Measurements from ENCODE around the gene VSTM2L. TPM values are rescaled to one million over a fixed set of nuclear protein-coding genes. Genes with fewer than 3 reads are reported as not detected.

VSTM2L gene
- polyA plus RNA-seq, 1 donor from 2014 or later: 22.1 TPM

DNA sequence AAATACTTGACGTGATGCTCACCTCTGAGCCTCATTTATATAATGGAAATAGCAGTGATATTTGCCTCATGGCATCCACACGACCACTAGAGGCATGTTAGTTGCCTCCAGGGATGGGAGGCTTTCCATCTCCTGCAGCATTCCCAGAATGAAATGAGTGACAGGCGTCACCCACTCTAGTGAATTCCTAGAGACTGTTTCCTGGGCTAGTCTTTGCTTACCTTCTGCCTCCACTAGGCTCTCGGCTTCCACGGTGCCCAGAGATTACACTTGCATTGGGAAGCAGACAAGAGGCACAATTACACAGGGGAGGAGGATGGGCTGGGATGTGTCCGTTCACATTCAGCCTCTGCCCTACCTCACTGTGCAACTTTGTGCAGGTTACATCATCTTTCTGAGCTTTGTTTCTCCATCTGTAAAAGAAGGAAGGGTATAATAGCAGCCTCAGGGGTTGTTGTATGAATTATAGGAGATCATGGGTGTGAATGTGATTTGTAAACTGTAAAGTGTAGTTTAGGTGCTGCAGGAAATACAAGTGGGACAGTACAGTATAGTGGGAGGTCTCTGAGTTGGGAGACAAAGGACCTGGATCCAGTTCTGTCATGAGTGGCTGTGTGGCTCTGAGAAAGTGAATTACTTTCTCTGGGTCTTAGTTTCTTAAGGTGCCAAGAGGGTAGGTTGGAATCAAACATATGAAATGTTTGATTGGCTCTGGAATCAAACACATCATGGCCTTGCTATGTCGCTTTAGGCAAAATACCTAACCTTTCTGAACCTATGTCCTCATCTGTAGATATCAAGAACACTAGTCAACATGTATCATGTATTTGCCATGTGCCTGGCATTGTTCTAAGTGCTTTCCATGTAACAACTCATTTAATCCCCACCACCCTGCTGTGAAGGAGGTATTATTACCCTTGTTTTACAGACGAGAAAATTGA lies 3.6 kb upstream of the VSTM2L start:
- H3K79me2 ChIP-seq (replicated peaks; ENCODE audit: insufficient read depth, low read length): no peaks in the 10 kb centered on the region
- H3K9me3 ChIP-seq (ENCODE audit: low read length): no peaks in the 10 kb centered on the region
- no peak overlapping the region for H2AFZ ChIP-seq (ENCODE audit: low read depth, low read length)
- H3K9me2 ChIP-seq (ENCODE audit: insufficient read depth, low read length): no peaks in the 10 kb centered on the region
- H3K9ac ChIP-seq (ENCODE audit: low read length): peak overlapping the region; percentile 32
- no peak overlapping the region for H3K4me2 ChIP-seq (ENCODE audit: low read length)
- H3K36me3 ChIP-seq (ENCODE audit: insufficient read depth, low read length): no peaks in the 10 kb centered on the region
- H3K27ac ChIP-seq (ENCODE audit: low read length): peak overlapping the region; percentile 42
- TF ChIP-seq MXI1 (conservative IDR thresholded peaks at IDR 0.05; ENCODE audit: poor library complexity, severe bottlenecking): no peak
- no peak for TF ChIP-seq TAF1 (IDR thresholded peaks at IDR 0.05; ENCODE audit: low read depth)
- TF ChIP-seq SMC3 (conservative IDR thresholded peaks at IDR 0.05; ENCODE audit: poor library complexity): no peak
- peak; percentile 18 for TF ChIP-seq EP300 (conservative IDR thresholded peaks at IDR 0.05; ENCODE audit: poor library complexity, severe bottlenecking)
- no peak for TF ChIP-seq EZH2 (IDR thresholded peaks at IDR 0.05; ENCODE audit: borderline replicate concordance, insufficient read depth, low read length, poor library complexity, severe bottlenecking)
- peak; percentile 28 for TF ChIP-seq POLR2AphosphoS5 (IDR thresholded peaks at IDR 0.05)
- peak; percentile 95 for TF ChIP-seq REST (IDR thresholded peaks at IDR 0.05; ENCODE audit: borderline replicate concordance)
- no peak for TF ChIP-seq RAD21 (conservative IDR thresholded peaks at IDR 0.05)
- peak; percentile 53 for TF ChIP-seq CTCF (IDR thresholded peaks at IDR 0.05; ENCODE audit: poor library complexity, severe bottlenecking)
- no peaks in the 10 kb centered on the region for H4K20me1 ChIP-seq (ENCODE audit: insufficient read depth)
- H3K27me3 ChIP-seq (ENCODE audit: insufficient read depth, low read depth, low read length): no peaks in the 10 kb centered on the region
- no peak overlapping the region for H3K4me3 ChIP-seq (ENCODE audit: low read length)
- H3F3A ChIP-seq (ENCODE audit: insufficient read depth, low read length, poor library complexity, severe bottlenecking): no peaks in the 10 kb centered on the region

GRCh38 chr20:37901240-37901639 lies 1.7 kb upstream of the VSTM2L start:
- no peak overlapping the region for H3K27ac ChIP-seq (ENCODE audit: low read length)
- TF ChIP-seq MXI1 (conservative IDR thresholded peaks at IDR 0.05; ENCODE audit: poor library complexity, severe bottlenecking) (no peak), SMC3 (conservative IDR thresholded peaks at IDR 0.05; ENCODE audit: poor library complexity) (no peak)
- no peak overlapping the region for H2AFZ ChIP-seq (ENCODE audit: low read depth, low read length)
- H4K20me1 ChIP-seq (ENCODE audit: insufficient read depth): no peaks in the 10 kb centered on the region
- H3K9me2 ChIP-seq (ENCODE audit: insufficient read depth, low read length): no peaks in the 10 kb centered on the region
- no peak overlapping the region for H3K9ac ChIP-seq (ENCODE audit: low read length)
- H3K4me3 ChIP-seq (ENCODE audit: low read length): no peak overlapping the region
- no peaks in the 10 kb centered on the region for H3K79me2 ChIP-seq (replicated peaks; ENCODE audit: insufficient read depth, low read length)
- no peaks in the 10 kb centered on the region for H3K9me3 ChIP-seq (ENCODE audit: low read length)
- no peaks in the 10 kb centered on the region for H3K36me3 ChIP-seq (ENCODE audit: insufficient read depth, low read length)
- no peaks in the 10 kb centered on the region for H3K27me3 ChIP-seq (ENCODE audit: insufficient read depth, low read depth, low read length)
- H3K4me2 ChIP-seq (ENCODE audit: low read length): no peak overlapping the region
- H3F3A ChIP-seq (ENCODE audit: insufficient read depth, low read length, poor library complexity, severe bottlenecking): no peaks in the 10 kb centered on the region
